GM18508 (cell line): ENCODE data around the gene SLC26A9.

Experiments used
- ATAC-seq: cut with Tn5 transposase; IDR thresholded peaks from one replicate; pipeline ENCODE4 v1.9.1; 2021; ENCODE audit warnings: moderate number of reproducible peaks; ENCODE audit not compliant: insufficient read depth, unreplicated experiment

SLC26A9 gene

DNA sequence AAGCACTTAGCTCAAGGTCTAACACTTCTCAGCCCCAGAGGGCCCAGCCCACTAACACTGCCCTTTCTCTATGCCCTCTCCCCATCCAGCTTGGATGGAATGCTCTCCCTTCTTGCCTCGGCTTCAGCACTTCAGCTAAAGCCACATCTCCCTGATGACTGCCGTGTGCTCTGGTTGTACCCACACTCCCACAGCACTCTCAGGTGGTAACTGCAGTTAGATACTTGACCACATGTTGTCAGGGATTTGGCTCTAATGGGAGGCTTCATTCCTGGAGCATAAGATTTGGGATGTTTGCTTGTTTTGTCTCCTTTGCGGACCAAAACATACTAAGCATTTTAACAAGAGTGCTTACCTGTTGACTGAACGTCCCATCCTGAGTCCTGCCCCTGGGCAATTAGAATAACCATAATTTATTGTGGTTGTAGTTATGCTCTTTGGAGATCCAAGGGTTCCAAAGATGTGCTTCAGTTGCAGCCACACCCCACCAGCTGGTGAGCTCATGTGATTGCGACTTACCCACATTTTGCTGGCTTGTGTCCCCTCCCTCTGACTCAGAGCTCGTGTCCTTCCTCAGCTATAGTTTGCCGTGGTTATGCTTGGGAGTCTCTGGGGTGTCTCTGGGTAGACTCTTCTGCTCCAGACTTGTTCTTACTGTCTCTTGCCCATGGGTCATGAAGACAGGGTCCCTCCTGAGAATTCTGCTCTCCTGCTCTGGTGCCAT, 7.7 kb upstream of the SLC26A9 start:
- ATAC-seq: no peak

DNA sequence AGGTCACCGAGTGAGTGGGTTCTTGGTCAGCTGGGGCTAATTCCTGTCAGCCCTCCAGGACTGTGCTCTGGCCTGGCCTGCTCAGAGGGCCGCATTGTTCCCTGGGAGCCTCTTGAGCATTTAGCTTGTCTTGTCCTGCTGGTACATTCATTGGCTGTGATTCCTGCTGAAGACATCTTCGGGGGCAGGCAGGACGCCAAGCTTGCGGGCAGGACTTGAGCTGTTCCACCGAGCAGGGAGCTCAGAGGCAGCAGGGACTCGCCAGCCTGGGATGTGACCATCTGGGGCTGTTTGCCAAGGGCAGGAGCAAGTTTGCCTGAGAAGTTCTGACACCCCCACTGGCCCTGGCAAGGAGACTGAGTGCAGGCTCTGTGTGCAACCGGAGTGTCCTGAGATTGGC, 7.0 kb upstream of the SLC26A9 start:
- no peak for ATAC-seq

DNA sequence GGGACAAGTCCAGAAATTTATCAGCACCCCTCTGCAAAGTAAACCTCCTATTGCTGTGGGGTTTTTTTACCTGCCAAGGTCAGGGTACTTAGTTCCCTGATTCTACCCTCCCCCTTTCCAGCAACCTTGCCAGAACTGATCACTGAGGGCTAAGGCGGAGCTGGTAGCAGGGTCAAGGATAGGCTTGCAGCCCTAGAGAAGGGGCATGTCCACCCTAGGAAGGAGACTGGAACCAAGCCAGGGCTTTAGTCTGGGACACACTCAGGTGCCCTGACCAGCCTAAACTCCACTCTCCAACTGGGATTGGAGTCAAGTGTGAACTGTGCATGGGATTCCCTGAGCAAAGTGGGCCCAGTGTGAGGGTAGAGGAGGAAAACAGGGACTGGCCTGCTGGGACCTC, 6.5 kb upstream of the SLC26A9 start:
- no peak for ATAC-seq

DNA sequence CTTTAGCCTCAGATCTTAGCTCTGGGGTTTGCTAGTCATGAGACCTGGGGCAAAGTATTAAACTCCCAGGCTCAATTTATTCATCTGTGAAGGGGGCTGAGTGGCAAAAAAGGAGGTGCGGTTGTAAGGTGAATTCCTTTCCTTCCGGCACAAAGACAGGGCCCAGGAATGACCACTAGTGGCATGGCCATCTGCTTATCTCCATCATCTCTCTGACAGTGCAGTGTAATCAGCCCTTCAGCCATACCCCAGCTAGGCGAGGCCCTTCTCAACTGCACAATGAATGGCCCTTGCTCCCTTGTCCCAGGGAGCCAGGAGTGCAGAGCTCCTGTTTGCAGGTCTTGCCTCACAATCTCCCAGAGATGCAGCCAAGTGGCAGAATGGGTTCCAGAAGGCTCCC, 5.6 kb upstream of the SLC26A9 start:
- ATAC-seq: no peak

DNA sequence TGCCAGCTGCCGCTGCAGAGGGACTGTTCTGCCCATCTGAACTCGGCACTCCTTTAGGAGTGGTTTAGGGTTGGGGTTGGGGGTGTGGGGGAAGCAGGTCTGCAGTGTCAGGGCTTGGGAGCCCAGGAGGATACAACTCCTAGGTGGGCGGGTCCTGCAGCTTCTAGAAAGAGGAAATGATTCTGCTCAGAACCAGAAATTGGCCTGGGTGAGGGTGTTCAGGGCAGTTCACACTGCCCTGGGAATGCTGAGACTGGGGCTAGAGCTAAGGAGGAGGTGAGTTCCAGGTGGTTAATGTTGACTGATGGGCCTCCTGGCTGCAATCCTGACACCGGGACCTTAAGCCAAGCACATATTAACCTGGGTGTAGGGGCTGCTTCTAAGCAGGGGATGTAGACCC, 4.8 kb upstream of the SLC26A9 start:
- no peak for ATAC-seq

DNA sequence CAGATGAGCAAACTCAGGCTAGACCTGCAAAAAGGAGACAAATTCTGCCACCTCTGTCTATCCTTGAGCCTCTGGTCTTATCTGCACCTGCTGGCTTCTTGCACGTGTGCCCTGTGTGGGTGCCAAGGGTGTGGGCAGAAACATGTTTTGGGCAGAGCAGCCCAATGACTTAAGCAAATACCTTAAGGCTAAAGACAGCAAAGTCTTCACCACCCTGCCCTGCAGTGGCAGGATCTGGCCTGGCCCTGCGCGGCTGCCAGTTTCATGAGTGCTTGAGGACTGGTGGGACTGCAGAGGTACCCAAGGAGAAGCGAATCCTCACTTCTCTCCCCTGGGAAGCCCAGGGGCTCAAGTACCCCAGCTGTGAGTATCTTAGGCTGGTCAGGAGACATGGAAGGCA, 3.8 kb upstream of the SLC26A9 start:
- no peak for ATAC-seq

DNA sequence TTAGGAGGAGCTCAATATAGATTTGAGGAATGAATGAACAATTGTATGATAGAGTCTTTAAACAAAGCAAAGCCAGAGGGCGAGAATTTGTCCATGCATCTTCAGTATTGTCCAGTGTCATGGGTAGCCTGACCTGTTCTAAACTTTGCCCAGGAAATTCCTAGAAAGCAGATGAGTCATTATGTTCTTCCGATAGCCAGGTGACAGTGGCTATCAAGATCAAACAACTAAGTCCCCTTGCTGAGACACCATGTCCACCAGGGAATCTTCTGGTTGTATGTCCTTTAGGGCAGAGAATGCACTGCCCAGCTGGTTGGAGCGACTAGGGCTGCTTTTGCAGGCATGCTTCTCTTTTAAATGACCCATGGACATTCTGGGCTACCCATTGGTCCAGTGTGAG, 1.8 kb upstream of the SLC26A9 start:
- no peak for ATAC-seq

DNA sequence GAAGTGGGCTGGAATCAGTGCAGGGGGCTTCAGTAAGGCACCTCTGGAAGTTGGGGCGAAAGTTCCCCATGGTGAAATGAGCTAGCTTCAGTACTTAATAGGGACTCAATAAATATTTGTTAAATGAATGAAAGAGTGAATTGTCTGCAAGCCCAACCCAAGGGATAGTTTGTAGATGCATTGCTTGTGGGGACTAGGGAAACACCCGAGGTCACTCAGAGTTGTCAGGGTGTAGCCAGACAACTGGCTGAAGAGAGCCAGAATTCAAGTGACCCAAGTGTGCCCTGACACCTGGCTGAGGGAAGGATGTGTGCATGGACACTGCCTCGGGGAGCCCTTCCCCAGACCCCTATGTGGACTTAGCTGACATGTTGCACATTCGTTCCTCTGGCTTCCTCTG, 1.3 kb upstream of the SLC26A9 start:
- no peak for ATAC-seq

DNA sequence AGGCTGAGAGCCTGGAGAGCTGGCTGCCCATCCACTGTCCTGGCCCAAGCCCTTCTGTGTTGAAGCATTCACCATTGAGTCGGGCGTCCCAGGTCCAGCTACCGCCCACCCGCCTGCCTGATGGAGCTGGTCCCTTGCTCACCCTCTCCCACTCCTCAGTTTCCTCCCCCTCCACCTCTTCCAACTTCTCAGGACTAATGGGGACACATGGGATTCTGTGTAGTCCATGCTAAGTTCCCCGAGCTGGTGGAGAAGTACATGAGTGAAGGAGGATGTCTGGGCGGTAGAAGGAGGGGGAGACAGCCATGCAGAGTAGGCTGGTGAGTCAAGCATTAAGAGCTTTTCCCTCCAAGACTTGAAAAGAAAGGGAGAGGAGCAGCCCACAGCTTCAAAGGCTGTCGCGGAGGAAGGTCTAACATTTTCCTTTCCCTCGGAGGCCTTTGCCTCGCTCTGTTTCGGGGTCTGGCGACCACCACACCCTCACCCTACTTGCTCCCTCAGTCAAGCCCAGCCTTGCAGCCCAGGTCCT, 561 bp downstream of the SLC26A9 start:
- no peak for ATAC-seq

DNA sequence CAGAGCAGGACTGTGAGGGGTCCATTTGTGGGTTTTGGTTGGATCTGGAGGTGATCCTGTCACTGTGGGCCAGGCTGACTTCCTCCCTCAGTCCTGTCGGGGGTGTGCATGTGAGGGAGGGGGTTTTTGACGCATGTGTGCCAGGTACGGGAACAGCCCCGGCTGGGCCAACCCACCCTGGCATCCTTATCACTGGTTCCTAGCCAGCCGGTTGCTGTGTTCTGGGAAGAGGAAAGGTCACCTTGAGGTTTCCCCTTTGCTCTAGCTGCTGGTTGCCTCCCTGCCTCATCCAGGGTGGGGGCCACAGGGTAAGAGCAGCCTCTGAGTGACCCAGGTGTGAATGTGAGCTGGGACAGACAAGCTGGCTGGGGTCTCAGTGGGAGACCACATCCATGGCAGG, 2.5 kb downstream of the SLC26A9 start:
- no peak for ATAC-seq

DNA sequence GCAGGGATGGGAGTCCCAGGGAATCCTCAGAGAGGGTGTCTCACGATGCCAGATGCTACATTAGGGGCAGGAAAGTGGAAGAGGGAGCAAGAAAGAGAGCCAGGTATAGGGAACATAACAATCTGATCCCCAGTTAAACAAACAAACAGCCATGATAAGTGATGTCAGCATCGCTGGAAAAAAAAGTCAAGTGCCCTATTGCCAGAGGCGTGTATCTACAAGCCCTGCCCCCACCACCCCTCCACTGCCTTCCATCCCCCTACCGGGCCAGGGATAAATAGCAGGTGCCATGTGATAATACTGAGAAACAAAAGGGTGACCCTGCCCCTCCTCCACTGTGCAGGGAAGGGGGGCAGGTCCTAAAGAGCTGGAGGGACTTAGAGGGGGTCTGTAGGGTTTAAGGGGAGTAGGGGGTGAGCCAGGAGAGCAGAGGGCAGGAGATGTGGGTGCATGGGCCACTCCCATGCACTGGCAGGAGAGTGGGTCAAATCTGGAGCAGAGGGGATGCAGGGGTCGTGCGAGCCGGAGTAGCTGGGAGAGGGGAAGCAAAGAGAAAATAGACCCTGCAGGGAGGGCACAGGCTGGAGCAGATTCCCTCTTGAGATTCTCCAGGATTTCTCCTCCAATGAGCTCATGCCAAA, 3.4 kb downstream of the SLC26A9 start:
- no peak for ATAC-seq

DNA sequence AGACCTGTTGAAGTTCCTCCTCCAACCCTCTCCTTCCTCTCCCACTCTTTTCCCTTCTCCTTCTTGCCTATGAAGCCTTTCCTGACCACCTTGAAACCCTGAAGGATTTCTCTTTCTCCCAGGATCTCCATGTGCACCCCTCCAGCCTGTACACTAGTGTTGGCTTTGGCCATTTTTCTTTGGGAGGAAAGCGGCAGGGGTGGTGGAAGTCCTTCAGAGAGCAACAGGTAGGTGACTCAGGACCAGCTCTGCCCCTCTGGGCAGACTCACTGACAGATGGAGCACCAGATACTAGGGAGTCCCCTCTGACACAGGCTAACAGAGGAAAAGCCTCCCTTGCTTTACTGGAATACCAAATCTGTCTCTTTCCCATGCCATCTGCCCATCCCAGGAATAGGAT, 4.6 kb downstream of the SLC26A9 start:
- no peak for ATAC-seq

DNA sequence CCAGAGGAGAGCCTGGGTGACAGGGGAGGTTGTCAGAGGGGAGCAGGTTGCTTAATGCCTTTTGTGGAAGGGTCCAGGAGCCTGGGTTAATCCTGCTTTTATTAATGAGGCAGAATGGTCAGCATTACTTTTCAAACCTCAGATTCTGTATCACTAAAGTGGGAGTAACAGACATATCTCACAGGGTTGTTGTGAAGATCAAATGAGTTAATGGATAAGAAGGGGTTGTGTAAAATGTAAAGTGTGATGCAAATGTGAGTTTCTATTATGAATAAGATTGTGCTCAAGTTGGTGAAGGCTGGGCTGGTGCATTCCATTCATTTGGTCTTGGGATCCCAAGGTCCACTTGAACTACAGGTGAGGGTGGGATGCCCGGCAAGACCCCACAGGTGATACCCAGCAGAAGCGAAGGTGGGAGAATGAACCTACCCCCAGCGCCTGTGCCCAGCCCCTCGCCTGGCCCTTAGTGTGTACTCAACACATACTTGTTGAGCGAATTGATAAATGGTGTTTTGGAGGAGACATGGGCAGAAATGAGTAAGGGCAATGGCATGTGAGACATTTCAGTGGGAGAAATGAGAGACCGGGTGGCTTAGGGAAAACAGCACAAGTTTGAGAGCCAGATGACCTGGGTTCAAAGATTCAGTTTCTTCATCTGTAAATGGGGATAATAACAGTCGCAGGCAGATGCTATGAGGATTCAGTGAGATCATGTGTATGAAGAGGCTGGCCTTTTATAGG, 6.2 kb downstream of the SLC26A9 start:
- ATAC-seq: no peak

DNA sequence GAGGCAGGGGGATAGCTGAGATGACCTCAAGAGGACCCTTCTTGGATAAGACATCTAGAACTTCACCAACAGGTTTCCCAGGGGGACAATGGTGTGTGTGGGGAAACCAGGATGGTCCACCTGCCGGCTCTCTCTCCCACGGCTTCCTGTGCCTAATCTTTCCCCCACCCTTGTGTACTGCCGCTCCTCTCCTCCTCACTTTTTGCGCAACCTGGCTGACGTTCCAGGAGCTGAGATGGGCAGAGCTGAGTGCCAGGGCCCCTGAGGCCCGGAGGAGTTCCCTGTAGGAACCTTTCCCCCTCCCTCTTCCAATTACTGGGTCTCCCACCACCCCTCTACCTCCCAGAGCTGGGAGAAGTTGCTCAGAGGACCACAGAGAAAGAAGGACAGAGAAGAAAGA, 6.9 kb downstream of the SLC26A9 start:
- no peak for ATAC-seq

DNA sequence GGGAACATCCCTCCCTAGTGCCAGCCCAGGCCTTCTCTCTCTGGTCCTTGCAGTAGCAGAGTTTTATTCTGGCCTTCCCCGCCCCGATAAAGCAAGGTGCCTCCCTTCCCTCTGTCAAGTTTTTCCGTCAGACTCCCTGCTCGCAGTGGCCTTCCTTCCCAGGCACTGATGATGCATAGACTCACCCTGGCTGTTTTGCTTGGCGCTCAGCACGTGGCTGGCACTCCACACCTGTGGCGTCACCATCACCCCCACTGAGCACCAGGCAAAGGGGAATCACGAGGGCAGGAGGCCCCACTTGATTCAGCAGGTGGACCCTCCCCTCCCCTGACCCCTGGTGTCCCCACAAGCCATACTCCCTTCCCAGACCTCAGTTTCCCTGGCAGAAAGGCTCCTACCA, 7.4 kb downstream of the SLC26A9 start:
- ATAC-seq: no peak

DNA sequence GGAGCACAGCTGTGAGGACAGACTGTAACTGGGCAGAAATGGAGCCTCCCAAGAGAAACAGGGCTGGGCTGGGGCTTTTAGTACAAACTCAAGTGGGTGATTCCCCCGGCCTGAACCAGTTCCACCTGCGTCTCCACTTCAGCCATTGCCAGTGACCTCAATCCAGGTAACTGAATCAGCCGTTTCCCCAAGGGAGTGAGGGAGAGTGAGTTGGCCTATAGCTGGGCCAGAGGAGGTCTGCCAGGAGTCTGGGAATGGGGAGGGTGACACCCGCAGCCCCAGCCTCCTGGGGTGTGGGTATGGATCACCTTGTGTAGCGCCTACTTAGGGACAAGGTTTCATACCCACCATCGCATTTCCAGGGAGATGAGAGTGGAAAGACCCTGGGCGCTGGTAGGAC, 8.5 kb downstream of the SLC26A9 start:
- no peak for ATAC-seq

DNA sequence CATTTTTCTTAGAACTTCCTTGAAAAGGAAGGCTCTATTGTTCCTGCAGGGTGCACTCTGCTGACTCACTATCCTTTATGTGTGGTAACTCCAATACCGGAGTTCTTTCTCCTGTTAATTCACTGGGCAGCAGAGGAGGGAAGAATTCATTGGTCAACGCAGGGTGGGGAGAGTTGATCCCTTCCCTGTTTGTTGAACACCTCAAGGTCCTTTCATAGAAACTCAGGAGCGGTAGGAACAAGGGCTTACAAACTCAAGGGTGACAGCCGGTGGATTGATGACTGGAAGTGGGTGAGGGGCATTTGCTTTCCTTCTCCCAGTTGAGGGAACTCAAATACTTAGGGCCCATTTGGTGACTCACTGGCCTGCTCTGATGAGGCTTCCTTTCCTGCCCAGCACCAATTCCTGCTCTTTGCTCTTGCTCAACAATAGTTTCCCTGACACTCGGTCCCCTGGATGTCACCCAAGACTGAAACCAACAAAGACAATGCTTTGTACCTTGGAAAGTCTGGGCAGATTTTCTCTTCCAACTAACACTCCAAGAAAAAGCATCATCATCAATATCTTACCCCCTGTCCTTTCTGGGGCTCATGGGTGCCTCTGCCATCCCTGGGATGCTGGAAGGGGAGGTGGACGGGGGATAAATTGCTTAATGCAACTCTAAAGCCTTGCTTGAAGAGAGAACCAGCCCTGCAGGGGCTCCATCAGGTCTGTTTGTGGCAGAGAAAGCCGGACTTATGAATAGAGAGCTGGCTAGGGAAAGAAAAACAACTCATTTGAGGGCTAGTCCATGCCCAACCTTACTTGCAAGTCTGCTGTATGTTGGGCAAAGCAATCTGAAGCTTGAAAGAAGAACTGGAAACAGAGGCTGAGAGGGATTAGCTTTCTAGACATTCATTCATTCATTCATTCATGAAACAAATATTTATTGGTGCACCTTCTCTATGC, 9.3 kb downstream of the SLC26A9 start:
- ATAC-seq: no peak

DNA sequence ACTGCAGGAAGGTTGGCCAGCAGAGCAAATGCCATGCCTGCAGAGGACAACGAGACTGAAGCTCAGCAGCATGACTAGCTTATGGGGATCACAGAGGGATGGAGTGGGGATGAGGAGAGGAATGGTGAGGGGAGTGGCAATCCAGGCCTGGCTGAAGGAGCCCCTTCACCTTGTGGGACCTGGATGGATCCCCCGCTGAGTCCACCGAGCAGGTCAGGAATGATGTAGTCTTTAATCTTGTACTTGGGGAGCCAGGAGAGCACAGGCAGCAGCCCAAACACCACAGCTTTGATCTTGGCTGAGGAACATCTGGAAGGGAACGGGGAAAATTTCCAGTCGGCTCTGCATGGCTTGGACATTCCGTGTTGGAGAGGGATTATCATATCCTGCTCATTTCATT, 10.5 kb downstream of the SLC26A9 start:
- ATAC-seq: no peak

DNA sequence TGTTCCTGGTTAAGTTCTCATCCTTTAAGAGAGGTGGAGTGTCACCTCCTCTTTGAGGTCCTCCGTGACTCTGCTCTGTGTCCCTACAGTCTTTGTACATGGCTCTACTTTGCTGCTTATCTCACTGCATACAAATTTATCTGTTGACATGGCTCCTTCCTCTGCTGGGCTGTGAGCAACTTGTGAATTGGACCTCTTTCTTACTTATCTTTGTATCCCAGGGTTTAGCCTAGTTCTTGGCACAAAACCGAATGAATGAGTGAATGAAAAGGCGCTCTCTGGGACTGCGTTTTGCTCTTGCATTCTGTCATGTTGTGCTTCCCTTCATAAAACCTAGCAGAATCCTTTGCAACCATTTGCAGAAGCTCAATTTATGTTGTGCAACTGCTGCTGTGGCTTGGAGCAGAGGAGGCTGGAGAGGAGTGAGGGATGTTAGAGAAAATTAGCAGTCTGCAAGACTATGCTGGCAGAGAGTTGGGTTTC, 12.4 kb downstream of the SLC26A9 start:
- ATAC-seq: no peak

DNA sequence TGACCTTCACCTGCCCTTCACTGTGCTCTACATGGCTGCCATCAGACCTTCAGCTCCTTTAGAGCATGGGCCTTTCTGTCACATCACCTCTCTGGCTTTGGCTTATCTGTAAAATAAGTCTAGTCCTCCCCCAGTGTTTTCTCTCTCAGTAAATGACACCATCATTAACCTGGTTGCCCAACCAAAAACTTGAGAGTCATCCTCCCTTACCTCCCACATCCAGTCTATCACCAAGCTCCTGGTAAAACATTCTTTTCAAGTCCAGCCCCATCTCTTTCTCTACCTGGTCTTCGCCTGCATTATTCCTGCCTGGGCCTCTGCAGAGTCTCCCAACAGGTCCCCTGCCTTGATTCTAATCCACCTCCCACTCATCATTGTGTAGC, 13.1 kb downstream of the SLC26A9 start:
- ATAC-seq: no peak
